IMR-90 (cell line): ENCODE measurements around the gene TRIM24.

Experiments
- BHLHE40 ChIP-seq: fragments of 150-350 bp; IDR thresholded peaks from 2 replicates; pipeline ENCODE4 v1.6.1; 2016; ENCODE audit warnings: mild to moderate bottlenecking, low read depth, low read length
- CEBPB ChIP-seq: IDR thresholded peaks from 2 replicates; pipeline ENCODE4 v1.6.1; 2012; ENCODE audit warnings: low read depth, low read length, improper control_type of control experiment
- MAFK ChIP-seq: IDR thresholded peaks from 2 replicates; pipeline ENCODE4 v1.6.1; 2012; ENCODE audit warnings: low read depth, low read length, improper control_type of control experiment
- MAZ ChIP-seq: IDR thresholded peaks from 2 replicates; pipeline ENCODE4 v1.6.1; 2012; ENCODE audit warnings: low read depth, mild to moderate bottlenecking, low read length, improper control_type of control experiment, moderate library complexity, borderline replicate concordance
- NFE2L2 ChIP-seq: fragments of 150-350 bp; IDR thresholded peaks from 2 replicates; pipeline ENCODE4 v1.6.1; 2016; ENCODE audit warnings: low read depth, mild to moderate bottlenecking, low read length
- POLR2A ChIP-seq: IDR thresholded peaks from 2 replicates; pipeline ENCODE4 v1.6.1; 2012; ENCODE audit warnings: mild to moderate bottlenecking, low read depth, low read length
- RAD21 ChIP-seq: IDR thresholded peaks from 2 replicates; pipeline ENCODE4 v1.6.1; 2012; ENCODE audit warnings: low read length, improper control_type of control experiment
- RCOR1 ChIP-seq: IDR thresholded peaks from 2 replicates; pipeline ENCODE4 v1.6.1; 2012; ENCODE audit warnings: mild to moderate bottlenecking, low read length, improper control_type of control experiment; ENCODE audit not compliant: insufficient replicate concordance
- RFX5 ChIP-seq: IDR thresholded peaks from 2 replicates; pipeline ENCODE4 v1.8.0; 2012; ENCODE audit warnings: low read depth, mild to moderate bottlenecking, low read length, moderate library complexity
- SMC3 ChIP-seq: fragments of 150-350 bp; IDR thresholded peaks from 2 replicates; pipeline ENCODE4 v1.6.1; 2016; ENCODE audit warnings: low read depth, mild to moderate bottlenecking, antibody characterized with exemption, low read length, moderate library complexity
- TF ChIP-seq, protein P1 (sequence below): conservative IDR thresholded peaks from 2 replicates; pipeline ENCODE4 v1.5.1; 2012; ENCODE audit warnings: mild to moderate bottlenecking, low read depth, low read length, improper control_type of control experiment
- TF ChIP-seq, protein P2 (sequence below): fragments of 150-350 bp; IDR thresholded peaks from 2 replicates; pipeline ENCODE4 v1.6.1; 2017; ENCODE audit warnings: mild to moderate bottlenecking, antibody characterized with exemption, low read length, low read depth
- TF ChIP-seq, protein P3 (sequence below): fragments of 150-350 bp; IDR thresholded peaks from 2 replicates; pipeline ENCODE4 v1.6.1; 2016; ENCODE audit warnings: low read depth, mild to moderate bottlenecking, low read length, moderate library complexity, borderline replicate concordance

DNA sequence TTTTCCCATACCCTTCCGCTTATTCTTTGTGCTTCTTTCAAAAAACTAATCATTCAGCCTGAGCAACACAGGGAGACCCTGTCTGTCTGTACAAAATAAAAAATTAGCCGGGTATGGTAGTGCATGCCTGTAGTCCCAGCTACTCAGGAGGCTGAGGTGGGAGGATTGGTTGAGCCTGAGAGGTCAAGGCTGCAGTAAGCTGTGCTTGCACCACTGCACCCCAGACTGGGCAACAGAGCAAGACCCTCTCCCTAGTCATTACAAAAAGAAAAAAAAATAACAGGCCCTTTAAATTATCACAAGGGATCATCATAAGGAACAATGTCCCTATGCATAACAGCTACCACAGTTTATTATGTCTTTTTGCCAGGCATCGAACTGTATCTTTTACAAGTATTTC lies 119.6 kb downstream of the TRIM24 start:
- TF ChIP-seq, protein P1, sequence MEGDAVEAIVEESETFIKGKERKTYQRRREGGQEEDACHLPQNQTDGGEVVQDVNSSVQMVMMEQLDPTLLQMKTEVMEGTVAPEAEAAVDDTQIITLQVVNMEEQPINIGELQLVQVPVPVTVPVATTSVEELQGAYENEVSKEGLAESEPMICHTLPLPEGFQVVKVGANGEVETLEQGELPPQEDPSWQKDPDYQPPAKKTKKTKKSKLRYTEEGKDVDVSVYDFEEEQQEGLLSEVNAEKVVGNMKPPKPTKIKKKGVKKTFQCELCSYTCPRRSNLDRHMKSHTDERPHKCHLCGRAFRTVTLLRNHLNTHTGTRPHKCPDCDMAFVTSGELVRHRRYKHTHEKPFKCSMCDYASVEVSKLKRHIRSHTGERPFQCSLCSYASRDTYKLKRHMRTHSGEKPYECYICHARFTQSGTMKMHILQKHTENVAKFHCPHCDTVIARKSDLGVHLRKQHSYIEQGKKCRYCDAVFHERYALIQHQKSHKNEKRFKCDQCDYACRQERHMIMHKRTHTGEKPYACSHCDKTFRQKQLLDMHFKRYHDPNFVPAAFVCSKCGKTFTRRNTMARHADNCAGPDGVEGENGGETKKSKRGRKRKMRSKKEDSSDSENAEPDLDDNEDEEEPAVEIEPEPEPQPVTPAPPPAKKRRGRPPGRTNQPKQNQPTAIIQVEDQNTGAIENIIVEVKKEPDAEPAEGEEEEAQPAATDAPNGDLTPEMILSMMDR, result no peak
- TF ChIP-seq CEBPB (no peak), POLR2A (no peak), SMC3 (no peak), RFX5 (no peak), RCOR1 (no peak), MAZ (no peak), MAFK (no peak), BHLHE40 (no peak), RAD21 (no peak), NFE2L2 (no peak)
- TF ChIP-seq, protein P2, sequence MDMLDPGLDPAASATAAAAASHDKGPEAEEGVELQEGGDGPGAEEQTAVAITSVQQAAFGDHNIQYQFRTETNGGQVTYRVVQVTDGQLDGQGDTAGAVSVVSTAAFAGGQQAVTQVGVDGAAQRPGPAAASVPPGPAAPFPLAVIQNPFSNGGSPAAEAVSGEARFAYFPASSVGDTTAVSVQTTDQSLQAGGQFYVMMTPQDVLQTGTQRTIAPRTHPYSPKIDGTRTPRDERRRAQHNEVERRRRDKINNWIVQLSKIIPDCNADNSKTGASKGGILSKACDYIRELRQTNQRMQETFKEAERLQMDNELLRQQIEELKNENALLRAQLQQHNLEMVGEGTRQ, result no peak
- TF ChIP-seq, protein P3, sequence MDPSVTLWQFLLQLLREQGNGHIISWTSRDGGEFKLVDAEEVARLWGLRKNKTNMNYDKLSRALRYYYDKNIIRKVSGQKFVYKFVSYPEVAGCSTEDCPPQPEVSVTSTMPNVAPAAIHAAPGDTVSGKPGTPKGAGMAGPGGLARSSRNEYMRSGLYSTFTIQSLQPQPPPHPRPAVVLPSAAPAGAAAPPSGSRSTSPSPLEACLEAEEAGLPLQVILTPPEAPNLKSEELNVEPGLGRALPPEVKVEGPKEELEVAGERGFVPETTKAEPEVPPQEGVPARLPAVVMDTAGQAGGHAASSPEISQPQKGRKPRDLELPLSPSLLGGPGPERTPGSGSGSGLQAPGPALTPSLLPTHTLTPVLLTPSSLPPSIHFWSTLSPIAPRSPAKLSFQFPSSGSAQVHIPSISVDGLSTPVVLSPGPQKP, result no peak
